Liver (tissue), 3 donors: Measurements from ENCODE around the gene TSHZ2.

ENCODE experiments used
- CTCF ChIP-seq: fragments of 150-350 bp; IDR thresholded peaks from 2 replicates; pipeline ENCODE4 v1.5.1; 2017; ENCODE audit warnings: improper control_type of control experiment, low read depth, low read length; ENCODE audit not compliant: missing input control
- EGR1 ChIP-seq, 2 donors: IDR thresholded peaks; 2 replicates each; pipeline ENCODE4 v1.6.1; 2016 to 2018; ENCODE audit warnings: antibody characterized with exemption in 2 of 2, low read depth in 2 of 2
- GABPA ChIP-seq, 2 donors: IDR thresholded peaks in 1 of 2; conservative IDR thresholded peaks in 1 of 2; 2 replicates each; pipeline ENCODE4 v1.6.1; 2016; ENCODE audit warnings: antibody characterized with exemption in 2 of 2, mild to moderate bottlenecking in 1 of 2, moderate library complexity in 1 of 2
- JUND ChIP-seq, 2 donors: IDR thresholded peaks; 2 replicates each; pipeline ENCODE4 v1.6.1; 2016; ENCODE audit warnings: antibody characterized with exemption in 2 of 2
- donor health status: healthy.
- donor health status: healthy.

DNA sequence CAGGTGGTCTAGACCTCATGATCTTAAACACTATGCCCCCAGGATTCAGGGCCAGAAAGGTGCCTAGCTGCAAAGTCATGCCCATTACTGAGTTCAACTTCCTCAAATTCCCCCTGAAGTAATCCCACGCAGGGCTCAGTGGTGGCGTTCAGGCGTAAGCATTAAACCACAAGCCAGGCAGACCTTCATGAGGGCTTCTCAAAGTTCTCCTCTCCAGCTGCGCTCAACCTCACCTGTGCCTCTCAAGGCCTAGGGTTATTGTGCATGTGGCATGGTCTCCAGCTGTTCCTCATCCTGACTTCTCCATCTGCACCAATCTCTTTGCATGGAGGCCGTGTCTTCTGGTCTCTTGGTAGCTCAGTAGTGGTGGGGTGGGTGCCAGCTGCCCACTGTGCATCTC, 113.6 kb downstream of the TSHZ2 start:
- TF ChIP-seq CTCF (no peak), JUND (IDR thresholded peaks at IDR 0.05) (no peak), EGR1 (IDR thresholded peaks at IDR 0.05; ENCODE audit: low read depth in 2 of 2) (no peak), GABPA (IDR thresholded peaks at IDR 0.05 in 1 of 2, conservative IDR thresholded peaks at IDR 0.05 in 1 of 2) (no peak)
